Ammon's horn (tissue), 1 donor: ENCODE data around the gene PC.
A peak's percentile ranks its signal among the peaks of the same experiment; 100 is the strongest.
"Not testable (repeated sequence)": the region's sequence is repeated elsewhere in the genome, so short reads cannot be mapped to it uniquely, and the experiment has no call there.

ENCODE experiments used
- DNase-seq: peaks from one replicate; pipeline ENCODE4 v3.0.0-alpha.2; 2016; ENCODE audit warnings: low spot score

The PC gene, protein sequence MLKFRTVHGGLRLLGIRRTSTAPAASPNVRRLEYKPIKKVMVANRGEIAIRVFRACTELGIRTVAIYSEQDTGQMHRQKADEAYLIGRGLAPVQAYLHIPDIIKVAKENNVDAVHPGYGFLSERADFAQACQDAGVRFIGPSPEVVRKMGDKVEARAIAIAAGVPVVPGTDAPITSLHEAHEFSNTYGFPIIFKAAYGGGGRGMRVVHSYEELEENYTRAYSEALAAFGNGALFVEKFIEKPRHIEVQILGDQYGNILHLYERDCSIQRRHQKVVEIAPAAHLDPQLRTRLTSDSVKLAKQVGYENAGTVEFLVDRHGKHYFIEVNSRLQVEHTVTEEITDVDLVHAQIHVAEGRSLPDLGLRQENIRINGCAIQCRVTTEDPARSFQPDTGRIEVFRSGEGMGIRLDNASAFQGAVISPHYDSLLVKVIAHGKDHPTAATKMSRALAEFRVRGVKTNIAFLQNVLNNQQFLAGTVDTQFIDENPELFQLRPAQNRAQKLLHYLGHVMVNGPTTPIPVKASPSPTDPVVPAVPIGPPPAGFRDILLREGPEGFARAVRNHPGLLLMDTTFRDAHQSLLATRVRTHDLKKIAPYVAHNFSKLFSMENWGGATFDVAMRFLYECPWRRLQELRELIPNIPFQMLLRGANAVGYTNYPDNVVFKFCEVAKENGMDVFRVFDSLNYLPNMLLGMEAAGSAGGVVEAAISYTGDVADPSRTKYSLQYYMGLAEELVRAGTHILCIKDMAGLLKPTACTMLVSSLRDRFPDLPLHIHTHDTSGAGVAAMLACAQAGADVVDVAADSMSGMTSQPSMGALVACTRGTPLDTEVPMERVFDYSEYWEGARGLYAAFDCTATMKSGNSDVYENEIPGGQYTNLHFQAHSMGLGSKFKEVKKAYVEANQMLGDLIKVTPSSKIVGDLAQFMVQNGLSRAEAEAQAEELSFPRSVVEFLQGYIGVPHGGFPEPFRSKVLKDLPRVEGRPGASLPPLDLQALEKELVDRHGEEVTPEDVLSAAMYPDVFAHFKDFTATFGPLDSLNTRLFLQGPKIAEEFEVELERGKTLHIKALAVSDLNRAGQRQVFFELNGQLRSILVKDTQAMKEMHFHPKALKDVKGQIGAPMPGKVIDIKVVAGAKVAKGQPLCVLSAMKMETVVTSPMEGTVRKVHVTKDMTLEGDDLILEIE

GRCh38 chr11:66958232-66958955 is at the start of gene PC:
PC (minus strand) TSS chr11:66958383; CDS start chr11:66872159, 86,224 bp downstream.
- peak; percentile 100 for DNase-seq

DNA sequence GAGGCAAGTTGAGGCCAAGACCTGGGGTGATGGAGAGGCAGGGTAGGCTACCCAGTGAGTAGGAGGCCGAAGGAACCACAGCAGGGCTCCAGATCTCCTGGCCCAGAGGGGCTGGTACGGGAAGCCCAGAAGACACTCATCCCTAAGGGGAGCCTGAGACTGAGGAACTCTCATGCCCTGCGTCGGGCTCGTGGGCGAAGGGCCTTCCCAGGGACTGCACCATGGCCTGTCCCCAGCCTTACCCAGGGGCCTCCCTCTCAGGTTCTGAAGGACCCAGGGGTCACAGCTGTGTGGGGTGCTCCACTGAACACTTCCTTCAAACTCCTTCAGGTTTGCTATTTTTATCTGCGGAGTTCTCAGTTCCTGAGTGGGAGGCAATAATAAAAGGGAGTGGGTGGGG is 48.9 kb upstream of the PC start:
- DNase-seq: no peak

DNA sequence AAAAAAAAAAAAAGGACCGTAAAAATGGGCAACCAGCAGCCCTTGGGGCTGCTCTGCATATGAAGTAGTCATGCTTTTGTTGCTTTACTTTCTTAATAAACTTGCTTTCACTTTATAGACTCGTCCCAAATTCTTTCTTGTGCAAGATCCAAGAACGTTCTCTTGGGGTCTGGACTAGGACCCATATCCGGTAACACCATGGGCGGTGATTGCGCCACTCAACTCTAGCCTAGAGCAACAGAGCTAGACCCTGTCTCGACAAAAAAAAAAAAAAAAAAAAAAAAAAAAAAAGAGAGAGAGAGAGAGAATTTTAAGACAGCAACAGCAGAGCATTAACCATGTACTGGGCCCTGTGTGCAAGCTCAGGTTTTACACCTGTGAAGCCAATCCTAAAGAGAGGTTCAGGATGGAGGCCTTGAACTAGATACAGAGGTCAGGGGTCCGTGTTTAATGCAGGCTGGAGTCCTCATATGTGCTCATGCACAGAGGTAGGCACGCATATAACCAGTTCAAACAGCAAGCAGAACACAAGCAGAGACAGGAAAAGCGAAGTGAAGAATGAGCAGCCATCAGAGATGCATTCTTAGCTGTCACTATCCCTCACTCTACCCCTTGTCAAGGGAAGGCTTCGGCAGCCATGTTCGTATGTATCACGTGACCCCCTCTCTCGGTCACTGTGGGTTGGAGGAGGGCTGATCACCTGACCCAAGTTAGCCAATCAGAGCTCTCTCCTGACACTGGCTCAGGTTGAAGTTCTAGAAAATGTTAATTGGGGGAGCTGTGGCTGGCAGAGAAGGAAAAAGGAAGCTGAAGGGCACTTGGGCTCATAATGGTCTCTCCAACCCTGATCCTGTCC is 48.1 kb upstream of the PC start:
- no peak for DNase-seq

GRCh38 chr11:67005200-67005599 is 47.0 kb upstream of the PC start:
- DNase-seq: not testable (repeated sequence)

GRCh38 chr11:67002921-67003411 is 44.8 kb upstream of the PC start:
- DNase-seq: no peak

DNA sequence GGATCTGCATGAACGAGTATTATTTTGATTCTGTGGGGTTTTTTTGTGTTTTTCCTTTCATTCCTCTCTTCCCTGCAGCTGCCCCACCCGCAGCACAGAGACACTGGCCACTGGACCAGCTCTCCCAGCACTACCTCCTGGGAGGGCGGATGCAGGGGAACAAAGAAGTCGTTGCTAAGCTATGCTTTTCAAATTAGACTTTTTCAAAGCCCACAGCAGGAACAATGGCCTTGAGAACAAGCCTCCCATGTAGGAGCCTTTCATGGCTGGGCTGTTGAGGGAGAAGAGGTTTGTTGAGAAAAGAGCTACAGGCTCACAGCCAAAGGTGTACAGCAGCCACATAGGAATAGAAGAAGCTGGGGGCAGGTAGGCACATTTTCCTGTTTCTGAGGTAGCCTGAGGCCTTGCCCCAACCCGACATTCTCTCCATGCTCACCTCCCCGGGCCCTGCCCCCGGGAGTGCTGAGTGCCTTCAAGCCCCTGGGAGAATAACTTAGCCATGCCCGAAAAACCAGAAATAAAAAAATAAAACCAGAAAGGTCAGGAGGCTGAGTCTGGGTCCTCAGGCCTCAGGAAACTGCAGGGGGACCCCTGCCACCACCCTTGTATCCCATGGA is 44.2 kb upstream of the PC start:
- DNase-seq: no peak

DNA sequence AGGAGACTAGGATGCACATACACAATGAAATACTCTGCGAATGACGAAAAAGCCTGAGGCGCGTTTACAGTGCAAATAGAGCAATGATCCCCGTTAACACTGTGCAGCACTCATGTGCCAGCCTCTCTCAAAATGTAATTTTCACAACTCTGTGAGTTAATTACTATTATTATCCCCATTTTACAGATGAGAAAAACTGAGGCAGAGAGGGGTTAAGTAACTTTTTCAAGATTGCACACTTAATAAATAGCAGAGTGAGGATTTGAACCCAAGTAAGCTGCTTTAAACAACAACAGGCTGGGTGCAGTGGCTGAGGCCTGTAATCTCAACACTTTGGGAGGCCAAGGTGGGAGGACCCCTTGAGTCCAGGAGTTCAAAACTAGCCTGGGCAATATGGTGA is 43.1 kb upstream of the PC start:
- DNase-seq: no peak

GRCh38 chr11:66999555-66999954 is 41.4 kb upstream of the PC start:
- DNase-seq: no peak

GRCh38 chr11:66996609-66997273 is 38.6 kb upstream of the PC start:
- DNase-seq: no peak

DNA sequence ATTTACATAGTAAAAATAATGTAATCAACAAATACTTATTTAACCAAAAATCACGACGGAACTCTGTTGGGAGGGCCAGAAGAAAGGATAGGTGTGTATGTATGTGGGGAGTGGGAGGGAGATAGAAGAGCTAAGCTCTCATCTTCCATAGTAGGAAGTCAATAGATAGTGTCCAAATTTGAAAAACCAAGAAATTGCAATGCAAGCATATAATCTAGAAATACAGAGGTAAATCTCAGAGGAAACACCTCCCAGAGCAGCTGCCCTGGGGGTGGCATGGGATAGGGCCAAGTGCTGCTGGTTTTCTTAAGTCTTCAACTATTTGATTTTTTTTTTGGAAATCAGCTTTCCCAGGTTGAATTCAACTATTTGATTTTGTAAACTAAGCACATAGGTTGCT is 33.9 kb upstream of the PC start:
- DNase-seq: no peak

DNA sequence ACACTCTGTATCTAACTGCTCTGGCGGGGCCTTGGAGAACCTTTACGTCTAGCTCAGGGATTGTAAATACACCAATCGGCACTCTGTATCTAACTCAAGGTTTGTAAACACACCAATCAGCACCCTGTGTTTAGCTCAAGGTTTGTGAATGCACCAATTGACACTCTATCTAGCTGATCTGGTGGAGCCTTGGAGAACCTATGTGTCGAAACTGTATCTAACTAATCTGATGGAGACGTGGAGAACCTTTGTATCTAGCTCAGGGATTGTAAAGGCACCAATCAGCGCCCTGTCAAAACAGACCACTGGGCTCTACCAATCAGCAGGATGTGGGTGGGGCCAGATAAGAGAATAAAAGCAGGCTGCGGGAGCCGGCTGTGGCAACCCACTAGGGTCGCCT is 31.2 kb upstream of the PC start:
- not testable (repeated sequence) for DNase-seq

DNA sequence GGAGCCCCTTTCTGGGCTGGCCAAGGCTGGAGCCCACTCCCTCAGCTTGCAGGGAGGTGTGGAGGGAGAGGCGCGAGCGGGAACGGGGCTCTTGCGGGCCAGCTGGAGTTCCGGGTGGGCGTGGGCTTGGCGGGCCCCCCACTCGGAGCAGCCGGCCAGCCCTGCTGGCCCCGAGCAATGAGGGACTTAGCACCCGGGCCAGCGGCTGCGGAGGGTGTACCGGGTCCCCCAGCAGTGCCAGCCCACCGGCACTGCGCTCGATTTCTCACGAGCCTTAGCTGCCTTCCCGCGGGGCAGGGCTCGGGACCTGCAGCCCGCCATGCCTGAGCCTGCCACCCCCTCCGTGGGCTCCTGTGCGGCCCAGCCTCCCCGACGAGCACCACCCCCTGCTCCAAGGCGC is 30.6 kb upstream of the PC start:
- not testable (repeated sequence) for DNase-seq

DNA sequence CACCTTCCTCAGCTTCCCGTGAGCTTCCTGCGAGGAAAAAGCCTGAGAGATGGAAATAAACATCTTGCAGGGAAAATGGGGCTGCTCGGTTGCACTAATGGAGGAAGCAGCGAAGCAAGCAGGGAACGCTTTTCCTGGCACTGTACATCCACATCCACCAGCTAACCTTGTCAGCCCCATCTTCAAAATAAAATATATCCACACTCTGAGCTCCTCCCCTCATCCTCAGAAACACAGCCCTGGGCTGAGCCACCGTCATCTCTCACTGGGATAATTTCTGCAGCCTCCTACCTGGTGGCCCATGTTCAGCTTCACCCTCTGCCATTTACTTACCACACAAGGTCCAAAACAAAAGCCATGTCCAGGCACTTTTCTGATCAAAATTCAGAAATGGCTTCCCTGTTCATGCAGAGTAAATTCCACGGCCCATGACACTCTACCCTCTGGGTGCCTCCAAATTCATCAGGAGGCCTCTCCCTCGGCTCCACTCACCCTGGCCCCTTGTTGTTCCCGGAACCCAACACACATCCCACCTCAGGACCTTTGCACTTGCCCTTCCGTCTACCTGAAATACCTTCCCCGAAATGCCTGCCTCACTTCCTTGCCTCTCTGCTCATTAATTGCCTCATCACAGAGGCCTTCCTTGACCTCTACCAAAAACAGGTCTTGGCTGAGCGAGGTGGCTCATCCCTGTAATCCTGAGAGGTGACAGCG is 29.9 kb upstream of the PC start:
- no peak for DNase-seq

GRCh38 chr11:66987158-66987620 is 29.0 kb upstream of the PC start:
- no peak for DNase-seq

DNA sequence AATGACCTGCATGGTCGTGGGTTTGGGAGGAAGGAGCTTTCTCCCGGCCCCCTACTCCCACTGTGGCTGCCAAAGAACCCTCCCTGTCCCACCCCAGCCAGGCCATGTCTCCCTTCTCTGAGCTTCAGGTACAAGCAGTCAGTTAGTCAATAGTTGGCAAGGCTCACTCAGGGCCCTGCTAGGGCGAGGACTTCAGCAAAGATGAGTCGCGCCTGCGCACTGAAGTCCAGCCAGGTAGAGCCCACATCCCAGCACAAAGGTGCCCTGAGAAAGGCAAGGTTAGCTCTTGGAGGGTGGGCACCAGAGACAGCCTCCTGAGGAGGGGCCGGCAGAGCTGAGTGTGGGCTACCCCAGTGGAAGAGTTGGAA is 28.0 kb upstream of the PC start:
- no peak for DNase-seq

DNA sequence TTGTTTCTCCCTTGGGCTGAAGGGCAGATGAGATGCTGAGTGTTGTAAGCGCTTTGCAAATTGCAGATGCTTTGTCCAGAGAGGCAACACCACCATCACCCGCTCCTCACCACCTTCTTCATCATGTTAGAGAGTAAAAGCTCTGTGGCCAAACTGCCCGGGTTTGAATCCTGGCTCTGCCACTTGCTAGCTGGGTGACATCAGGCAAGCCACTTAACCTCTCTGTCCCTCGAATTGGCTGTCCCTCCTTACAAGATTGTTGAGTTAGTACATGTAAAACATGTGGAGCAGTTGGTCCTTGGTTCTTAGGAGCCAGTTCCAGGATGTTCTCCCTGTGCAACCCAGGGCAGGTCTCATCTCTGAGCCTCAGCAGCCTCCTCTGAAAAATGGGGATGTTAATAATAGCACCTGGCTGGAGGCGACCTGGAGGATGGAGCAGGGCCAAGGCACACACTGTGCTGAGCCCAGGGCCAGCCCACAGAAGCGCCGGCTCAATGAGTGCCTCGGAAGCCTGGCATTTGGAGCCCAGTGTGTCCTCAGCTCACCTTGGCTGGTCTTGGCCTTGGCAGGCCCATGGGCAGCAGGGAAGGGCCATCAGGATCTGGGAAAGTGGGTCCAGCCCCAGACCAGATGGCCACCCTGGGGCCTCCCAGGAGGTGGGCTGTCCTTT is 27.5 kb upstream of the PC start:
- DNase-seq: no peak

- no peak for DNase-seq
Observed at GRCh38 chr11:66983275-66983924, 25.2 kb upstream of the PC start.
